Fibroblast of skin of back (primary cell): ENCODE data around the gene PTPRE.

Experiments used
- DNase-seq: peaks from one replicate; pipeline ENCODE4 v3.0.0-alpha.2; 2013

PTPRE gene

GRCh38 chr10:127959428-127959827 is 52.5 kb downstream of the PTPRE start:
- DNase-seq = no peak

DNA sequence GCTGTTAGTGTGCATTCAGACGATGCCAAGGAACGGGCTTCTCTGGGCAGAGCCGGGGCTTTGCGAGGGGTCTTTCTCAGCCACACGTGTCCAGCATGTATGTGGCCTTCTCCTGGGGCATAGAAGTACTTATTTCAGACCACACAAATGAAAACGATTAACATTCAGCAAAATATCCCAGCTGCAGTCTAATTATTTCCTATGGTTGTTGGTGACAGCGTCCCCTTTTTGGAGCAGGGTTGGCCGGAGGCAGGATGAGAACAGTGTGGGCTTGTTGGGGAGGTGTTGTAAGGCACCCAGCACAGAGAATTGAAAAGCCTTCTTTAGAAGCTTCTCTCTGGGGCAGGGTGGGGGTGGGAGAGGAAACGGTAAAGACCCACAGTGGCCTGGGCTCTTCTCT is 54.2 kb downstream of the PTPRE start:
- no peak for DNase-seq

GRCh38 chr10:127962205-127962604 is 55.3 kb downstream of the PTPRE start:
- DNase-seq = no peak

- no peak for DNase-seq
These were observed 56.2 kb downstream of the PTPRE start for GRCh38 chr10:127963136-127963535.

GRCh38 chr10:127964621-127965020 is 57.7 kb downstream of the PTPRE start:
- DNase-seq = no peak

DNA sequence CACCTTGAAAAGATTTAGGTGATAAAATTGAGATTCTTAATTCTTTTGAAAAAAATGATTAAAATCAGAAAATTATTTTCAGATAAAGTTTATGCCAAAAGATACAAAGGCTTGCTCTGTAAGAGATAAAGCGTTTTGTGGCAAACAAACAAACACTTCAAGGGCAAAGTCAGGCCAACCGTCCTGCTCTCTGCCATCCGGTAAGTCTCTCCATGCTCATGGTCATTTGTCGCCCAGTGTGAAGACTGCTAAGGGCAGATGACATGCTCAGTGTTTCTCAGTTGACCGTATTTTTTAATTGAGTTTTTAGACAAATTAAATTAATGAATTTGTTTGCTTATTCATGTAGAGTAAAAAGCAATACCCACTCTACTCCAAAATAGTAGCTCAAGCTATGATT is 60.0 kb downstream of the PTPRE start:
- DNase-seq = no peak

GRCh38 chr10:127968027-127968441 is 61.1 kb downstream of the PTPRE start:
- no peak for DNase-seq

DNA sequence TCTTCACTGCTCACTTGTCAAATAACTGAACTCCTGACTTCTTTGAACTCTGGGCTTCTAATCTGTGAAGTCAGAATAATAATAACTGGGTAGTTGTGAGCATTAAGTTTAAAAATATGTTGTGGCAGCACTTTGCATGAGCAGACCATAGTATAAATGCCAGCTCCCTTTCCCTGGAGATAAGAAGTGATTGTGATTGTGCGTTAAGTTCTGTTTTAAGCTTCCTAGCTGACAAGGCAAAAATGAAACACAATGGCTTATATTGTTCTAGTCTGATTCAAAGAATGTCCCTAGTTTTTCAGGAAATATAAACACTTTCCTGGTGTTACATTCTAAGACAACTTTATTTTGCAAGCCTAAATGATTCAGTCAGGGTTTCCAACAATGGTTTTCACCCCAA is 61.8 kb downstream of the PTPRE start:
- no peak for DNase-seq

DNA sequence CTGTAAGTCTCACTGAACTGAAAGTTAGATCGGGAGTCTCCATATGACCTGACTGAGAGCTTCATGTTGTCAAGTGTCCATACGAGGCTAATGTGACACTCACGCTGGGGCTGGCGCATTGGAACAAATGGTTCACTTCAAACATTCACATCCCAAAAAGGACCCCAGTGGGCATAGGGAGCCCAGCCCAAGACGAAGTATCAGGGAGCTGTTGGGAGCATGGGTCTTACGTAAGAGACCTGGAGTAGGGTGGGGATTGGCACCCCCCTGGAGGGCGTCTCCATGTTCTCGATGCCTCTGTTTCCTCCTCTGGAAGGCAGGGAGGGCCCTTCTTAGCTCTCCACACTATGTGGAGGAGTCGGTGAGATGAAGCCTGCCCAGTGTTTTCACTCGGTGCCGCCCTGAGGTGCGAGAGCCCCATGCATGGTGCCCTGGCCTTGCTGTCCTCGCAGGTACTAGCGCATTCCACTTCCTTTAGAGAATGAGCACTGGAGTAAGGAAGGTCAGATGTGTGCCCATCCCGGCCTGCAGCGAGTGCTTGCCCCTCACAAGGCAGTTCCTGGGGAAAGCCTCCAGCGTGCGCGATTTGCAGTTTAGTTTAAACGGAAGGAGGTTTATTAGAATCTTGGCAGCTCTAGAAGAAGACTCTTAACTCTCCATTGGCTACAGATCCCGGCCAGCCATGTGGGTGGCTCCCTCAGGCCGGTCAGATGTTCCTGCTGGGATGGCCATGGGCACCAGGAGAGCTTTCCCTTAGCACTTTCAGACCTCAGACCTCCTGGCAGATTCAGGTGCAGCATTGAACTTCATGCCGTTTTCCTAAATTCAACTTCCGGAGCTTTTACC is 64.4 kb downstream of the PTPRE start:
- DNase-seq = no peak

- DNase-seq = no peak
These were observed 65.2 kb downstream of the PTPRE start for GRCh38 chr10:127971963-127972615.

DNA sequence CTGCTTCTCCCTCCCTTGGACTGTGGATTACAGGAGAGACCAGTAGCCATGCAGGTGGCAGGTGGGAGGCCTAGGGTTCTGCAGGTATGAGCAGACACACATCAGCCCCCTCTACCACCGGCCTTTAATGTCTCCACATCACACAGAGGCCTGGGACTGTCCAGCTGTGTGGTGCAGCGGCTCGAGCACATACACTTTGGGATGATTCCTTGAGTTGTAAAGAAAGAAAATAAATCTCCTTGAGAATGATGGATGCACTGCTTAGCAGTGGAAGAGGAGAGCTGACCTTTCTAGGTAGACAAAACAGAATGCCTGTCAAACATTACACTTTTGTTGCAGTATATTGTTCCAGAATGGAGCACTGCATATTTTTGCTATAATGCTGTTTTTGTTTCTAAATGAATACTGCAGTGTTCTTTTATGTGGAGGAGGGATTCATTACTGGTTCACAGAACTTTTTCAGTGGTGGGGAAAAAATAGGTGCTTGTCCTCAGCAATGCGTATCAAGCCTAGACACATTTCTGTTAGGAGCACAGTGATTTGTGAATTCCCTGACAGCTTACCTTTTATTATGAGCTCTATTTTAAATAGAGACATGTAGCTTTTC is 66.0 kb downstream of the PTPRE start:
- DNase-seq = no peak

DNA sequence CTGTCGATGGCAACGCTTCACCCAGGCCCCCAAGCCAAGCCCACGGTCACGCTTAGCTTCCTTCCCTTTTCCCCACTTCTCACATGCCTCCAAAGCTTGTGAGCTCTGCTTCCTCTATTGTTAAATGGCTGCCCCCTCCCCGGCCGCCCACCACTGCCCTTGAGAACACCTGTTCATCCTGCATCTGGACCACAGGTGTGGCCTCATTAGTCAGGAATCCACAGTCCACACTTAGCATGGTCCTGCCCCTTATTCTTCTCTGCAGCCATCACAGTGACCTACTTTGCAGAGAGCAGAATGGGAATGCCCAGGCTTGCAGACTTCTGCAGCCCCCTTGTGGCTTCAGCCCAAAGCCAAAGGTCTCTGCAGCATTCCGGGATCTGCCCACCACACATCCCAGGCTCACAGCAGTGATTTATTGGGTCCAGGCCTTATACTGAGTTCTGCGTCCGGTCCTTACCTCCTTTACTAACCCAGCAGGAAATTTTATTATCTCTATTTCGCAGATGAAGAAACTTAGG is 66.9 kb downstream of the PTPRE start:
- DNase-seq = no peak

DNA sequence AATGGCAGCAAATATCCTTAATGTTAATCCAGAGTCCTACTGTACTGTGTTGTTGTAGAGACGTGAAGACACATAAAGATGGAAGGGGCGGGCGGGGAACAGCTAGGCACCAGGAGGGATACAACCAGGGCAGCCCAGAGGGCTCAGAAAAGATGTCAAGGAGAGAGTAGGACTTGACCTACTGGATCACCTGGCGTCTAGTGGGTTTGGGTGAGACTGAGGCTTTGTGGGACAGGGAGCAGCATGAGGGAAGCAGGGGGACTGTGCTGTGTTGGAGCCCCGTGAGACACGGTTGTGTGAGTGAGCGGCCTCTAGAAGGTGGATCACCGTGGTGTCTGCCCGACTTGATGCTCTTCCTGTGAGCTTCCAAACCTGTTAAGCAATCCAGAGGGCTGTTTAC is 68.0 kb downstream of the PTPRE start:
- DNase-seq = no peak

DNA sequence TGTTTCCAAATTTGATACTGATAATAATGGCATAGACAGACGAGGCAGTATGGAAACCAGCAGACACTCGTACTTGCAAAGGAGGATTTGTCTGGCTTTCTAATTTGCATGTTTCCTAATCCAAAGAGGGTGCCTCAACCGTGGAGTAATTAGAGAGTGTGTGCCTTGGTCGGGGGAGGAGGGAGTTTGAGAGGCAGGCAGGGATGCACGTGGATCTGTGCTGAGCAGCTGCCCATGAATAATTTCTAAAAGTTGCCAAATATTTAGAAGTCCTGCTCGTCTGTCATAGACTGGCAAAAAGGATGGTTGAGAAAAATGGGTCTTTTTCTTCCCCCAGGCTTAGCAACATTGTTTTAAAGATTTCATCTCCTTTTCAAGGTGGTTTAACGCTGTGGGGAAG is 69.4 kb downstream of the PTPRE start:
- no peak for DNase-seq

GRCh38 chr10:127976701-127977356 is 69.9 kb downstream of the PTPRE start:
- DNase-seq = no peak

DNA sequence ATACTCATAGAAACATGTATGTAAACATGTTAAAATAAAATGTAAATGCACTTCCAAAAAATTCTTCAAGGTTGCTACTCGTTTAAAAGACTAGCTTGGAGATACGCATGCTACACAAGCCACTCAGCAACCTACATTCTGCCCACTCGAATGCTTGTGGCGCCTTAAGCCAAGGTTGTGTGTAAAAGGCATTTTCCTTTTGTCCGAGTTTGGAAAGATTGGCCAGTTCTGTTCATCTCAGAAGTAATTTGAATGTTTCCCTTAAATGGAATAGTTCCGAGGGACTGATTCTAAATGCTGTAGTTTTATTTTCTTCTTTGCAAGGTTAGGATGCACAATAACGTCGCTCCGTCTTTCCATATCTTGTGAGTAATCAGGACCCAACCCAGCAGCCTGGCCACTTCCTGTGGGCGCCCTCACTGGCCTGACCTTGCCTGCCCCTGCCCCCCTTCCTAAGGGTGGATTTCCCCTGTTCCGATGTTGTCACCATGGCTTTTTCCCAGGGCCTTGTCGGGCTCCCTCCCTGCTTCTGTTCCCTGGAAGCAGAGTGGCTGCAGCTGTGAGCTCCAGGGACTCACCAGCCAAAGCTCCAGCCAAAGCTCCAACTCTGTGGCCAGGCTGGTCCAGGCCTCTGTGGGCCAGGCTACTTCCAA is 70.6 kb downstream of the PTPRE start:
- peak; percentile 26 for DNase-seq

DNA sequence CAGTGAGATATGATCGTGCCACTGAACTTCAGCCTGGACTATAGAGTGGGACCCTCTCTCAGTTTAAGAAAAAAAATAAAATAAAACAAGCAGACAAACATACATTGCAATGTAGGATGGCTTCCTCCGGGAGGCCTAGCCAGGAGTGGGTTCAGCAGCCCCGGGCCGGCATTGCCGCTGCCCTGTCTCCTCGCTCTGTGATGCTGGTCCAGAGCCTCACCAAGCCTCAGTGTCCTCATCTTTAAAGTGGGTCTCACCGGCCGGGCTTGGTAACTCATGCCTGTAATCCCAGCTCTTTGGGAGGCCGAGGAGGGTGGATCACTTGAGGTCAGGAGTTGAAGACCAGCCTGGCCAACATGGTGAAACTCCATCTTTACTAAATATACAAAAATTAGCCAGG is 71.6 kb downstream of the PTPRE start:
- DNase-seq = no peak

DNA sequence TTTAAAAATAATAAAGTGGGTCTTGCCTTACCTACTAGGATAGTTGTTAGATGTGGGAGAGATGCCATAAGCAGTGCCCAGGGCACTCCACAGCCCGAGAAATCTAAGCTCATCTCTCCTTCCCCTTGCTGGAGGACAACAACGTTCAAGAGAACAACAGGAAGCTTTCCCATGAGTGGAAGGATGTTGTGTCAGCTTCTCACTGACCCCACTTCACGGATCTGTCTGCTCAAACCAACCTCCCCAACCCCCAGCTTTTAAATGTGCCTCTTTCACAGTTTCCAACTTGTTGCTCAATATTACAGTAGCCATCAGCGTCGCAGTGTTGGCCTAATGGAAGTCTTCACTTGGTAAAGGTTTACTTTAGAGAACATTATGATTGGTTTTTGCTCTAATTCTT is 72.1 kb downstream of the PTPRE start:
- no peak for DNase-seq

GRCh38 chr10:127979566-127979965 is 72.7 kb downstream of the PTPRE start:
- DNase-seq = no peak

DNA sequence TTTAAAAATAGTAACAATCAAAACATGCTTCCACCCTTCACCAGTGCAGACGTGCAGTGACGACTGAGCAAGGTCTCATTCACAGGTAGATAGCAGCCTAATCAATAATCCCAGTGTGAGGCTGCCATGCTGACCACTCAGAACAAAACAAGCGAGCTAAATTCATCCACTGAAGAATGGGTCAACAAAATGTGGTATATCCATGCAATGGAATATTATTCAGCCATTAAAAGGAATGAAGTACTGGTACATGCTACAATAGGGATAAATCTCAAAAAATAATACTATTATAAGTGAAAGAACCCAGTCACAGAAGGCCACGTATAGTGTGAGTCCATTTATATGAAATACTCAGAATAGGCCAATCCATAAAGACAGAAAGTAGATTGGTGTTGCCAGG is 74.0 kb downstream of the PTPRE start:
- DNase-seq = no peak

- no peak for DNase-seq
These were observed 75.7 kb downstream of the PTPRE start for GRCh38 chr10:127982601-127983000.

DNA sequence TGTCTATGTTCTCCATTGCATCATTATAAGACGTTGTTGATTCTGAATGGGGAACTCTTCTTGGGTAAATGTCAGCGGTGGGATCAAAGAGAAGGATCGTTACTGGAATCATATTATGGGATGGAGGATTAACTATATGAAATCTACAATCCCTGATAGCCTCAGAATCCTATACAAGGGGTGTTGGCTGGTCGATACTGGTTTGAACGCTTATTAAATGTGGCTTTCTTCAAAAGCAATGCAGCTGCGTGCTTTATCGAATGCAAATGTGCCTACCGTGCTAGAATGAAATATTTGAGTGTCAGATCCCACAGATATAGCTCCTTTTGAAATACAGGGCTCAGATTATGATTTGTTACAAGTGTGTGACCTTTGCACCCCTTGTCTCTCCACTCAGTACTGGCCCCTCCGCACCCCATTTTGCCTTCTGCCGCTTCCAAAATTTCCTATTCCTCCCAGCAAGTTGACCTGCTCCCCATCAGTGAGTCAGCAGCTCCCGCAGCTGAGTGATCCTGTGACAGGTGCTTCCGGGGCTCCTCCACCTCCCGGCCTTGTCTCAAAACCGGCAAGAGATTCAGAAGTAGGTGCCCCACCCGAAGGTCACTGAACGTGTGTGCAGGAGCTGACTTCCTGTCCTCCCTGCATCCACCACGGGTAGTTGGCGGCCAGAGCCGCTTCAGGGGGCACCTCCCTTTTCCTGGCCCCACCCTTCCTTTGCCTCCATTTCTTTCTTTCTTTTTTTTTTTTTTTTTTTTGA is 76.6 kb downstream of the PTPRE start:
- DNase-seq = no peak
